Stimulated activated CD8-positive, alpha-beta memory T cell treated with anti-CD3 and anti-CD28 coated beads, Interleukin-15, amount 100 ng/mL, for 1 hour (primary cell): ENCODE data around the gene CAPN13.
"Not testable (repeated sequence)": the region's sequence is repeated elsewhere in the genome, so short reads cannot be mapped to it uniquely, and the experiment has no call there.

Experiments
- DNase-seq: peaks from one replicate; pipeline ENCODE4 v3.0.0-alpha.2; 2020; ENCODE audit warnings: low read depth

CAPN13 gene

DNA sequence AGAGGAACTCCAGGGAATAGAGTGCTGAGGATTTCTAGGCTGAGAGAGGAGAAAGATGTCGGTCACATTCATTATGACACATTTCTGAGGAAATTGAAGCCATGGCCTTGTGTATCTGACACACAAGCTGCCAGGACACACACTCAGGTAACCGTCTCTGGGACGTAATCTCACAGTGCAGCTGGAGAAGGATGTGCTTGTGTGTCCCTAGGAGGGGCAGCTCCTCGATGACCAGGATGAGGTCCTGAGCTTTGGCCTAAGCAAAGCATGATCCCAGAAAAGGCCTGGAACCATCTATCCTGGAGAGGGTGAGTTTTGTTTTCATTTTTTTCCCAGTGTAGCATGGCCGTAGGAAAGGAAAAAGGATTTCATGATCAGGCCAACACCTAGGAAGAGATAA lies 102.2 kb downstream of the CAPN13 start:
- DNase-seq = no peak

GRCh38 chr2:30704309-30705020 lies 102.8 kb downstream of the CAPN13 start:
- no peak for DNase-seq

GRCh38 chr2:30702694-30703093 lies 104.6 kb downstream of the CAPN13 start:
- DNase-seq = no peak

- no peak for DNase-seq
Measured at GRCh38 chr2:30701782-30702181, 105.5 kb downstream of the CAPN13 start.

- DNase-seq = not testable (repeated sequence)
Measured at GRCh38 chr2:30697242-30698103, 109.8 kb downstream of the CAPN13 start.

DNA sequence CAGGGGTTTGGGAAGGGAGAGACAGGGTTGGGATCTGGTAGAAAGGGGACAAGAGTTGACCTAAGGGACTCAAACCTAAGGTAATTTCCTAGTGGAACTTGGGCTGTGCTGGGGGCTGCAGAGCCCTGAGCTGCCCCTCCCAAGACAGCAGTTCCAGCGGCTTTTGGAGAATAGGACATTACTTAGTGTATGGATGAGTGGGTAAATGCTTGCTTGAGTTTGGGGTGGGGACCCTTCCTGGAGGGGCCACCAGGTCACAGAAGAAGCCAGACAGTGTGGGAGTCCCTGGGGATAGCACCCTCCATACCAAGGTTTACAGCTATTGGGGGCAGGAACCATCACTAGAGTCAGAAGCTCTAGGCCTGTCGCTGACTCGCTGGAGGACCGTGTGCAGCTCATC lies 111.5 kb downstream of the CAPN13 start:
- no peak for DNase-seq

- DNase-seq = no peak
Measured at GRCh38 chr2:30694286-30695055, 112.8 kb downstream of the CAPN13 start.

GRCh38 chr2:30693821-30694281 lies 113.4 kb downstream of the CAPN13 start:
- no peak for DNase-seq

DNA sequence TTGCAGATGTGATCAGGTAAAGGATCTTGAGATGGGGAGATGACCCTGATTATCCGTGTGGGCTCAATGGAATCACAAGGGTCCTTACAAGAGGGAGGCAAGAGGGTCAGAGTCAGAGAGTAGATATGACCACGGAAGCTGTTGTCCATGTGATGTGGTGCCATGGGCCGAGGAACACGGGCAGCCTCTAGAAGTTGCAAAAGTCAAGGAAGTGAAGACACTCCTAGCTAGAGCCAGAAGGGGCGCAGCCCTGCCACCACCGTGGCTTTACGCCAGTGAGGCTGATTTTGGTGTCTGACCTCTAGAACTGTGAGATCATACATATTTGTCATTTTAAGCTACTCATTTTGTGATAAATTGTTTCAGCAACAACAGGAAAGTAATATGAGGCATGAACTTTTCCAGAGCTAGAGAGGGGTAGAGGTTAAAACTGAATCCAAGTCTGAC lies 114.4 kb downstream of the CAPN13 start:
- no peak for DNase-seq

DNA sequence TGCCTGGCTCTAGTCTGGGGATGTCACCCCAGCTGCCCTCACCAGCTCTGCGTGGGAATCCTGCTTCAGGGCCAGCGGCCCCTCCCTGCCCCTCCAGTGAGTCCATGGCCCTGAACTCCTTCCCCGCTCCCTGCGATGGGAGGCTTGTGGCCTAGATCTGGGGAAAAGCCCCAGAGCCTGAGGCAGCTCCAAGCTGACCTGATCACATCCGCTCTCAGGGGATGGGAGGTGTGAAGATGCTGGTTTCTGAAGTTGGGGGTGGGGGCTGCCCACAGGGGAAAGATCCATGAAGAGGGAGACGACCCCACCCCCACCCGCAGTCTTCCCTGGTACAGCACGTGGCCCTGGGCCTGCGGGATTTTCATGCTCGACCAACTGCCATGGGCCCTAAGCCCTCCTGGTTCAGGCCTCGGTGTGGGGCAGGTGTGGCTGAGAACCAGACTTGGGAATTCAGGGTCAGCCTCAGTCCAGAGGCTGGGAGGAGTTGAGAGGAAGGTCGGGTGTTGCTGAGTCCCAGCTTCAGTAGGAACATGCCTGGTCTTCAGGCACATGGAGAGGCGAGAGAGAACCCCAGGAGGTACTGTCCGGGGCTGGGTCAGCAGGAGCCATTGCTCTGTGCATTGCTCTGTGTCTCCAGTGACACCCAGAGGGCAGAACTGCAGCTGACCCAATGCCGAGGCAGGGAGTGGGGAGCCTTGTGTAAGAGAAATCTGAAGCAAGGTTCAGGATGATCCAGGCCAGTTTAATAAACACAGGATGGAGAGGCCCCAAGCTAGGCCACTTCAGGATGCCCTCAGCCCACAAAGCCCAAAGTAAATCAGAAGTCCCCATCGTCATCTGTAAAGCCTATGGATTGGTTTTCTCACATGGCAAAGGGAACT lies 115.1 kb downstream of the CAPN13 start:
- no peak for DNase-seq

DNA sequence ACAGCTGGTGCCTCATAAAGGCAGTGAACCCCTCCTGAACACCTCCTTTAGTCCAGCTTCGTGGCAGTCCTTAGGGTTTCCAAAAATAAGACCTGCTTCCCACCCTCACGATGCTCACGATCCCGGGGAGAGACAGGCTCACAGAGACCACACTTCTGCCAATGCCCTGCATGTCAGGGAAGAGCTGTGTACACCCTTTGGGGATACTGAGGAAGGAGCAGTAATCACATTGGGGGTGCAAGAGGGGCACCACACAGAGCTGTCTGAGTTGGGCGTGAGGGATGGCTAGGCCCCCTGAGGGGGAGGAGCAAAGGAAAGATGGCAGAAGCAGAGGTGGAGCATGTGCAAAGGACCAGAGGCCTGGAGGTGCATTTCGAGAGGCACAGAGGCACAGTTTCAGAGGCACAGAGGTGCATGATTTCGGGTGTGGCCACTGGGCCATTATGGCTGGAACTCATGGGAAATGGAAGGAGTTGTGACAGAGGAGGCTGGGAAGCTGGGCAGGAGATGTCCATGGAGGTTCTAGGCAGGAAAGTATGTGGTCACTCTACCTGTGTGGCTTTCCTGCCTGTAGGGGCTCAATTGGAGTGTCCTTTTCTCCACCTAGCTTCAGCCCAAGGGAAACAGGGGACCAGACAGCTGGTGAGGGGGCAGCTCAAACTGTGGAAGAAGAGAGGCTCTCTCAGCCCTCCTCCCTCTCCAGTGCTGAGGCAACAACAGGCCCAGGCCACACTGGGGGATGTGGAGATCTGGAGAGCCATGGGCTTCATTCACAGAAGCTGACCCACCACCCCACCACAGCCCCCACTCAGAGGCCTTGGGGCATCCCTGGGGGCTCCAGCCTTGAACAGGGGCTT lies 115.9 kb downstream of the CAPN13 start:
- DNase-seq = no peak

DNA sequence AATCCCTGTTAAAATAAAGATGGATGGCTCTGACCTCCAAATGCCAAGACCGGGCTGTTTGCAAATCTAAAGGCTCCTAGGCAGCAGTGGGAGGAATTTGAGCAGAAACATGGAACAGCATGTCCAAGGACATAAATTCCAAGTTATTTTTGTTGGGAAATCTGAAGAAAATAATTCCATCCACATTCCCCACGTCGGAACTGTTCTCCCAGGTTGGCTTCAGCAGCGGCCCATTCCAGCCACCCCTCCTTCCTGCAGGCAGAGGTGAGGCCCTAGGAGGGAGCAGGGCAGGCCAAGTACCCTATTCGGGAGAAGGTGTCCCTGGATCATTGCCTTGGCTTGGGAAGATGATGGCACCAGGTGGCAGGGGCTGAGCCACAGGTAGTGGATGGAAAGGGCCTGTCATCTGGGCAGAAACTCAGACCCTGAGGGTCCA lies 117.1 kb downstream of the CAPN13 start:
- no peak for DNase-seq

GRCh38 chr2:30689496-30690125 lies 117.6 kb downstream of the CAPN13 start:
- DNase-seq = no peak

- DNase-seq = no peak
Measured at GRCh38 chr2:30688956-30689401, 118.3 kb downstream of the CAPN13 start.

- no peak for DNase-seq
Measured at GRCh38 chr2:30686669-30687068, 120.6 kb downstream of the CAPN13 start.

GRCh38 chr2:30686000-30686399 lies 121.2 kb downstream of the CAPN13 start:
- DNase-seq = no peak

- no peak for DNase-seq
Measured at GRCh38 chr2:30684996-30685395, 122.2 kb downstream of the CAPN13 start.

DNA sequence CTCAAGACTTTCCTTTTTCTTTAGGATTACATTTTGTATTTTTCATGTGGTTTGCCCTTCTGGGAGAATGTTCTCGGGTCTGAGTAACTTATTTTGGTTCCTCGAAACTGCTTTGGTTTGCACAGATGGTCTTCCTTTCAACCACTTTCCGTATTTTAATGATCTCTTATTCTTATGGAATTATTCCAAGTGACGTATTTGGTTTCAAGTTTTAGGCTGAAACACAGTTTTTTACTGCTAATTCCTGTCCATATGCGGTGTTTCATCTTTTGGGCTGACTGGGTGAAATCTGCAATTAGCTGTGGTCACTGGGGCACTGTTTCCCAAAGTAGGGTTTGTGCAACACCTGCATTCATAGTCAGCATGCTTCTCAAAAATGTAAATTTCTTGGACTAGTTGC lies 122.7 kb downstream of the CAPN13 start:
- DNase-seq = no peak

DNA sequence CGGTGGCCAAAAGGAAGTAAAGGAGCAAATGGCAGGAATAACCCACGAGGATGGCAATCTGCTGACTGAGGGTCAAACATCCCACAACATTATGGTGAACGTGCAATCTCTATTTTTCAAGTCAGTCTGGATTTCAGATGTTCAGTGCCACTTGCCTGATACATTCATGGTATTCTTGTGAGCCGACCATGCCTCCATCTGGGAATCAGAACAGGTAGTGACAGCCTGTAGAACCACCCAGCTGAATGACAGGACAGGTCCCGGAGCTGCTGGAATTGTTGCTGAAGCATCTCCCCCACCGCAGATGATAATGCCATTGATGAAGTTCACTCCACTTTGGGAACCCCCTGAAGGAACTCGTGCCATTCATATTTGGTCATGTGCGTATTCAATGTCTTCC lies 123.2 kb downstream of the CAPN13 start:
- no peak for DNase-seq
